ENCODE results near the gene QSOX2.

GRCh38 chr9:136210276-136210675 lies 35.3 kb downstream of the QSOX2 start:
- no peak for TF ChIP-seq POLR2A (IDR thresholded peaks at IDR 0.05; ENCODE audit: low read length)
- TF ChIP-seq GATA1 (IDR thresholded peaks at IDR 0.05; ENCODE audit: low read depth, low read length) = no peak
